GM12878 (cell line): Measurements from ENCODE around the gene SLC18A3. TPM values are rescaled to one million over a fixed set of nuclear protein-coding genes. Genes with fewer than 3 reads are reported as not detected.

Experiments used
- ATAC-seq: fragments of 200-7000 bp; cut with Tn5 transposase; 3 replicates; pipeline ENCODE4 v1.9.1; 2020; ENCODE audit warnings: mild to moderate bottlenecking, moderate library complexity
- BruUV-seq: library from RNA; stranded (reverse); fragments of 400-500 nt; replicated peaks from 2 replicates; lab custom pipeline; 2021; lab: Mats Ljungman, UMichigan
- CTCF ChIA-PET: fragments of 300-600 bp; sonication (Branson Sonifier 250); formaldehyde crosslinking; extraction: SDS; loops from one replicate; lab custom pipeline; 2021; ENCODE audit warnings: inconsistent platforms; lab: Yijun Ruan, JAX
- POLR2A ChIA-PET: fragments of 350-600 bp; formaldehyde crosslinking; extraction: SDS; loops from one replicate; lab custom pipeline; 2021; ENCODE audit warnings: inconsistent platforms; lab: Charles Lee
- RAD21 ChIA-PET: fragments of 300-600 bp; sonication (Branson Sonifier 250); formaldehyde crosslinking; loops from one replicate; lab custom pipeline; 2023; ENCODE audit warnings: antibody characterized with exemption; ENCODE audit not compliant: unreplicated experiment; lab: Charles Lee
- SMC1A ChIA-PET: fragments of 300-600 bp; sonication (Branson Sonifier 250); formaldehyde crosslinking; loops from one replicate; lab custom pipeline; 2023; ENCODE audit not compliant: unreplicated experiment, uncharacterized antibody; lab: Charles Lee
- DNase-seq: peaks from one replicate; pipeline ENCODE4 v3.0.0-alpha.2; 2011; ENCODE audit warnings: low read depth, low spot score
- FAIRE-seq: peaks from 3 replicates; lab custom pipeline; 2011; peaks lifted over from hg19 to GRCh38; lab: Jason Lieb, UNC
- H2AFZ ChIP-seq: 2 replicates; pipeline ENCODE4 v1.6.0; 2011; ENCODE audit warnings: low read depth, low read length, control low read depth; ENCODE audit not compliant: control insufficient read depth
- H3K27ac ChIP-seq: 2 replicates; pipeline ENCODE4 v1.5.1; 2011; ENCODE audit warnings: control low read depth; ENCODE audit not compliant: control insufficient read depth, insufficient read depth
- H3K27me3 ChIP-seq, 2 experiments: replicated peaks in 1 of 2; 2 replicates each; pipeline versions ENCODE4 v1.6.0 to v1.6.1; 2011; ENCODE audit warnings: low read length in 1 of 2; ENCODE audit not compliant: control insufficient read depth in 2 of 2, insufficient read depth in 2 of 2
- H3K36me3 ChIP-seq, 2 experiments: 2 replicates each; pipeline ENCODE4 v1.5.1; 2011; ENCODE audit warnings: low read length in 1 of 2; ENCODE audit not compliant: control insufficient read depth in 2 of 2, insufficient read depth in 2 of 2
- H3K4me1 ChIP-seq: 2 replicates; pipeline ENCODE4 v1.6.1; 2011; ENCODE audit warnings: mild to moderate bottlenecking, low read length, moderate library complexity, mixed read lengths; ENCODE audit not compliant: control insufficient read depth, insufficient read depth
- H3K4me2 ChIP-seq: 2 replicates; pipeline ENCODE4 v1.6.0; 2011; ENCODE audit warnings: control low read depth; ENCODE audit not compliant: control insufficient read depth, insufficient read depth
- H3K4me3 ChIP-seq: fragments of 200-600 bp; sonication (generic); 2 replicates; pipeline ENCODE4 v1.5.1; 2016
- H3K79me2 ChIP-seq: 2 replicates; pipeline ENCODE4 v1.6.0; 2011; ENCODE audit warnings: low read length; ENCODE audit not compliant: control insufficient read depth, insufficient read depth
- H3K9ac ChIP-seq: 2 replicates; pipeline ENCODE4 v1.8.0; 2011; ENCODE audit warnings: low read length, control low read depth, mixed read lengths; ENCODE audit not compliant: control insufficient read depth, insufficient read depth
- H3K9me3 ChIP-seq: replicated peaks from 3 replicates; pipeline ENCODE4 v1.5.1; 2011; ENCODE audit warnings: mild to moderate bottlenecking, low read length; ENCODE audit not compliant: control insufficient read depth, insufficient read depth
- H4K20me1 ChIP-seq: 2 replicates; pipeline ENCODE4 v1.6.0; 2011; ENCODE audit not compliant: control insufficient read depth, insufficient read depth
- ASH2L ChIP-seq: fragments of 300-600, 200-600 bp; sonication (generic); IDR thresholded peaks from 2 replicates; pipeline ENCODE4 v1.6.1; 2017; ENCODE audit warnings: low read depth, mild to moderate bottlenecking, borderline replicate concordance
- BCLAF1 ChIP-seq: fragments of 450-650 bp; IDR thresholded peaks from 2 replicates; pipeline ENCODE4 v1.6.1; 2017; ENCODE audit warnings: antibody characterized with exemption, mild to moderate bottlenecking, moderate library complexity
- CHD1 ChIP-seq: IDR thresholded peaks from 2 replicates; pipeline ENCODE4 v1.6.1; 2012; ENCODE audit warnings: low read depth, low read length, improper control_type of control experiment
- EP300 ChIP-seq, 2 experiments: fragments of 150-350 bp in 1 of 2; IDR thresholded peaks; 2 replicates each; pipeline ENCODE4 v1.6.1; 2011 to 2012; ENCODE audit warnings: low read depth in 2 of 2, low read length in 2 of 2, borderline replicate concordance in 1 of 2, improper control_type of control experiment in 1 of 2, inconsistent platforms in 1 of 2; ENCODE audit not compliant: control insufficient read depth in 1 of 2
- IKZF2 ChIP-seq, 2 experiments: fragments of 450-650 bp; IDR thresholded peaks; 2 replicates each; pipeline ENCODE4 v1.6.1; 2017; ENCODE audit warnings: mild to moderate bottlenecking in 2 of 2, moderate library complexity in 2 of 2
- MEF2A ChIP-seq: IDR thresholded peaks from 2 replicates; pipeline ENCODE4 v1.6.1; 2011; ENCODE audit warnings: low read depth, mild to moderate bottlenecking, low read length, moderate library complexity; ENCODE audit not compliant: insufficient read depth
- SMARCA5 ChIP-seq: fragments of 450-650 bp; IDR thresholded peaks from 2 replicates; pipeline ENCODE4 v1.6.1; 2017; ENCODE audit warnings: mild to moderate bottlenecking
- TAF1 ChIP-seq: IDR thresholded peaks from 2 replicates; pipeline ENCODE4 v1.6.1; 2011; ENCODE audit warnings: mild to moderate bottlenecking, low read depth, low read length, borderline replicate concordance
- ZNF592 ChIP-seq: fragments of 450-650 bp; IDR thresholded peaks from 2 replicates; pipeline ENCODE4 v1.6.1; 2017; ENCODE audit warnings: mild to moderate bottlenecking, moderate library complexity
- ZNF687 ChIP-seq: fragments of 450-650 bp; IDR thresholded peaks from 2 replicates; pipeline ENCODE4 v1.6.1; 2017; ENCODE audit warnings: mild to moderate bottlenecking, moderate library complexity
- WGBS: methylation state at CpG from one replicate; pipeline ENCODE4 v1.1.6; 2016; ENCODE audit warnings: low lambda C conversion rate; ENCODE audit not compliant: insufficient replicate concordance, insufficient coverage; ENCODE audit errors: missing lambda C conversion rate; 5-methylcytosine and 5-hydroxymethylcytosine counted together
- in situ Hi-C: fragments of 300-500 bp; cut with MboI; formaldehyde crosslinking; loops from 9 replicates; pipeline ENCODE4 v1.14.3; 2018; ENCODE audit warnings: mixed read lengths
- intact Hi-C: fragments of 100-400 bp; cut with micrococcal nuclease; formaldehyde crosslinking; loops from one replicate; pipeline ENCODE4 v1.14.2; 2022; ENCODE audit not compliant: unreplicated experiment
- polyA plus RNA-seq, 11 experiments: library from polyadenylated mRNA; depleted of rRNA in 4 of 11; unstranded in 6 of 11; stranded (reverse) in 5 of 11; fragments of >200 nt; fragmentation: Nextera tagmentation in 4 of 11; fragmentation: Illumina TruSeq in 1 of 11; extraction: Ambion mirVana in 4 of 11; extraction: Trizol in 1 of 11; gene quantifications; 1 replicate in 1 of 11; 2 replicates in 10 of 11; pipeline versions ENCODE4 v1.2.1 to v1.2.3, GENCODE V29; 2011 to 2016; ENCODE audit warnings: inconsistent platforms in 2 of 11, missing spikeins in 2 of 11, low read depth in 1 of 11
- total RNA-seq, 4 experiments: library from RNA; depleted of rRNA in 3 of 4; stranded (reverse); fragments of >200 nt in 3 of 4; fragmentation: Illumina TruSeq in 1 of 4; extraction: Trizol in 1 of 4; gene quantifications; 2 replicates each; pipeline versions ENCODE4 v1.2.1 to v1.2.3, GENCODE V29; 2013 to 2021

Gene SLC18A3
- total and polyA plus RNA-seq, 10 of the 15 experiments (the other 5 are each of a cell fraction or from before 2014, with no cell fraction given), result not detected

- POLR2A ChIA-PET, result no interaction called here
- no TSS peak for BruUV-seq
- SMC1A ChIA-PET, result no interaction called here
- CTCF ChIA-PET, result no interaction called here
- H3K79me2 ChIP-seq, result no peaks in the 10 kb centered on the region
- no peaks in the 10 kb centered on the region for H3K36me3 ChIP-seq
- H2AFZ ChIP-seq, result no peak overlapping the region
- ATAC-seq (no peak), FAIRE-seq (no peak), DNase-seq (no peak)
- H3K27ac ChIP-seq, result no peak overlapping the region
- RAD21 ChIA-PET, result no interaction called here
- no peak overlapping the region for H3K4me3 ChIP-seq
- H3K4me1 ChIP-seq, result no peaks in the 10 kb centered on the region
- intact Hi-C loops (no loop called here), in situ Hi-C loops (no loop called here)
- no peak overlapping the region for H3K9ac ChIP-seq
- H4K20me1 ChIP-seq, result no peaks in the 10 kb centered on the region
- WGBS, result 14% methylated on average over 7 of the region's 7 CpGs
- H3K9me3 ChIP-seq, result no peaks in the 10 kb centered on the region; the same call in 2 of the 3 replicates
- H3K4me2 ChIP-seq, result no peak overlapping the region
- H3K27me3 ChIP-seq, result peaks cover 15 to 17% of the 10 kb centered on the region in 2 experiments
- TF ChIP-seq ZNF687 (no peak), CHD1 (no peak), MEF2A (no peak), EP300 (IDR thresholded peaks at IDR 0.05; ENCODE audit: borderline replicate concordance in 1 of 2, control insufficient read depth in 1 of 2, low read depth in 2 of 2, low read length in 2 of 2) (no peak), TAF1 (no peak), ZNF592 (no peak), ASH2L (no peak), BCLAF1 (no peak), IKZF2 (IDR thresholded peaks at IDR 0.05) (no peak), SMARCA5 (no peak)
Measured at GRCh38 chr10:49617121-49618020, 7.3 kb downstream of the SLC18A3 start.
